Caco-2 (cell line): ENCODE results near the gene MPDU1. TPM values are rescaled to one million over a fixed set of nuclear protein-coding genes. Genes with fewer than 3 reads are reported as not detected.

ENCODE experiments used
- BruUV-seq: library from RNA; stranded (reverse); fragments of 400-500 nt; replicated peaks from 2 replicates; lab custom pipeline; 2021; lab: Mats Ljungman, UMichigan
- CTCF ChIA-PET: fragments of 300-600 bp; sonication (Branson Sonifier 250); formaldehyde crosslinking; loops from one replicate; lab custom pipeline; 2022; ENCODE audit warnings: antibody characterized with exemption; lab: Charles Lee
- POLR2A ChIA-PET: fragments of 300-600 bp; sonication (Branson Sonifier 250); formaldehyde crosslinking; loops from one replicate; lab custom pipeline; 2022; ENCODE audit warnings: antibody characterized with exemption; lab: Charles Lee
- DNase-seq, 2 experiments: peaks; one replicate each; pipeline versions ENCODE4 v3.0.0 to v3.0.0-alpha.2; 2020 to 2022
- H3K27me3 ChIP-seq: replicated peaks from 2 replicates; pipeline ENCODE4 v1.6.0; 2011; ENCODE audit warnings: low read length; ENCODE audit not compliant: control insufficient read depth, insufficient read depth
- H3K36me3 ChIP-seq: 2 replicates; pipeline ENCODE4 v1.5.1; 2011; ENCODE audit warnings: low read length; ENCODE audit not compliant: control insufficient read depth, insufficient read depth
- H3K4me1 ChIP-seq: fragments of 250-450 bp; sonication (Bioruptor Pico); 2 replicates; pipeline ENCODE4 v1.5.1; 2020; ENCODE audit warnings: mild to moderate bottlenecking
- H3K4me3 ChIP-seq: 2 replicates; pipeline ENCODE4 v1.5.1; 2011; ENCODE audit warnings: low read depth, mild to moderate bottlenecking, control low read depth, low read length
- H3K9me3 ChIP-seq: fragments of 250-450 bp; sonication (Bioruptor Pico); 2 replicates; pipeline ENCODE4 v1.5.1; 2020; ENCODE audit warnings: mild to moderate bottlenecking, moderate library complexity
- H3K27ac Mint-ChIP-seq: one replicate; pipeline ENCODE4 v1.8.0; 2022; ENCODE audit warnings: mixed read lengths; ENCODE audit not compliant: unreplicated experiment
- H3K27me3 Mint-ChIP-seq: one replicate; pipeline ENCODE4 v1.8.0; 2022; ENCODE audit warnings: mixed read lengths; ENCODE audit not compliant: insufficient read depth, unreplicated experiment
- H3K36me3 Mint-ChIP-seq: one replicate; pipeline ENCODE4 v1.8.0; 2022; ENCODE audit warnings: mild to moderate bottlenecking, mixed read lengths; ENCODE audit not compliant: insufficient read depth, unreplicated experiment
- H3K4me1 Mint-ChIP-seq: one replicate; pipeline ENCODE4 v1.8.0; 2022; ENCODE audit warnings: low read depth, mixed read lengths; ENCODE audit not compliant: unreplicated experiment
- H3K4me3 Mint-ChIP-seq: one replicate; pipeline ENCODE4 v1.8.0; 2022; ENCODE audit warnings: mild to moderate bottlenecking, moderate library complexity, mixed read lengths; ENCODE audit not compliant: unreplicated experiment
- H3K9me3 Mint-ChIP-seq: one replicate; pipeline ENCODE4 v1.8.0; 2022; ENCODE audit warnings: mixed read lengths; ENCODE audit not compliant: unreplicated experiment
- intact Hi-C: fragments of 100-400 bp; cut with micrococcal nuclease; formaldehyde crosslinking; loops from one replicate; pipeline ENCODE4 v1.10.0; 2022; ENCODE audit not compliant: unreplicated experiment
- total RNA-seq: library from RNA; stranded (reverse); gene quantifications from 2 replicates; pipeline ENCODE4 v1.2.3, GENCODE V29; 2022
- TF ChIP-seq, protein P1 (sequence below), 2 experiments: fragments of 200-600 bp in 1 of 2; IDR thresholded peaks; 1 replicate in 1 of 2; 2 replicates in 1 of 2; pipeline versions ENCODE4 v1.5.1 to v1.8.0; 2011 to 2022; ENCODE audit warnings: antibody characterized with exemption in 1 of 2, control low read depth in 1 of 2, inconsistent platforms in 1 of 2, low read depth in 1 of 2, low read length in 1 of 2, mild to moderate bottlenecking in 1 of 2, moderate library complexity in 1 of 2; ENCODE audit not compliant: insufficient read depth in 1 of 2, severe bottlenecking in 1 of 2, unreplicated experiment in 1 of 2

The MPDU1 gene
- total RNA-seq, 1 experiment from 2014 or later = 44.2 TPM

DNA sequence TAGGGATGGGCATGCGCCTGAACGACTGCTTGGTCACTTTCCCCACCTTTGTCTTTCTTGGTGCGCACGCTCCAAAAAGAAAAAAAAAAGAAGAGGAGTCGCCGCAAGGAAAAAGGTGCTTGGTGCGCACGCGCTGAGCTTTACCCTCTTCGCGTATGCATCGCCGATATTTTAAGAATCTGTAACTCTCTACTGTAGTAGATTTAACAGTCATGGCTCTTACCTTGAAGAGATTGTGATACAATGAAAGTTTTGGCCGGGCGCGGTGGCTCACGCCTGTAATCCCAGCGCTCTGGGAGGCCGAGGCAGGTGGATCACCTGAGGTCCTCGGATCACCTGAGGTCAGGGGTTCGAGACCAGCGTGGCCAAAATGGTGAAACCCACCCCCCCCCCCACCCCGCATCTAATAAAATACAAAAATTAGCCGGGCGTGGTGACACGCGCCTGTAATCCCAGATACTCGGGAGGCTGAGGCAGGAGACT is 31.7 kb downstream of the MPDU1 start:
- BruUV-seq = no TSS peak
- no peaks in the 10 kb centered on the region for H3K9me3 Mint-ChIP-seq
- peak overlapping the region; percentile 67 for H3K27ac Mint-ChIP-seq
- H3K4me1 Mint-ChIP-seq = peaks cover 20% of the 10 kb centered on the region
- Histone ChIP-seq H3K9me3 (no peaks in the 10 kb centered on the region), H3K36me3 (no peaks in the 10 kb centered on the region), H3K27me3 (no peaks in the 10 kb centered on the region), H3K4me3 (peak overlapping the region; percentile 32), H3K4me1 (no peaks in the 10 kb centered on the region)
- H3K36me3 Mint-ChIP-seq = peaks cover 19% of the 10 kb centered on the region
- CTCF ChIA-PET = interaction anchor here (0.6 to 2.3 kb wide), 9 partner anchors 12 to 164 kb away, joined by 3 to 9 read pairs (median 6); partner anchors contain the start of genes ATP1B2, MPDU1, SAT2 and TP53
- DNase-seq = no peak
- POLR2A ChIA-PET = interaction anchor here (0.6 to 2.3 kb wide), 12 partner anchors 12 to 558 kb away, joined by 3 to 17 read pairs (median 4); partner anchors contain the start of genes ATP1B2, MPDU1, NAA38 and SAT2
- intact Hi-C loops = loop anchor here (2.0 to 5.0 kb wide), 2 partner anchors 43 to 222 kb away; no protein-coding TSS in a partner anchor
- no peaks in the 10 kb centered on the region for H3K27me3 Mint-ChIP-seq
- TF ChIP-seq, protein P1, sequence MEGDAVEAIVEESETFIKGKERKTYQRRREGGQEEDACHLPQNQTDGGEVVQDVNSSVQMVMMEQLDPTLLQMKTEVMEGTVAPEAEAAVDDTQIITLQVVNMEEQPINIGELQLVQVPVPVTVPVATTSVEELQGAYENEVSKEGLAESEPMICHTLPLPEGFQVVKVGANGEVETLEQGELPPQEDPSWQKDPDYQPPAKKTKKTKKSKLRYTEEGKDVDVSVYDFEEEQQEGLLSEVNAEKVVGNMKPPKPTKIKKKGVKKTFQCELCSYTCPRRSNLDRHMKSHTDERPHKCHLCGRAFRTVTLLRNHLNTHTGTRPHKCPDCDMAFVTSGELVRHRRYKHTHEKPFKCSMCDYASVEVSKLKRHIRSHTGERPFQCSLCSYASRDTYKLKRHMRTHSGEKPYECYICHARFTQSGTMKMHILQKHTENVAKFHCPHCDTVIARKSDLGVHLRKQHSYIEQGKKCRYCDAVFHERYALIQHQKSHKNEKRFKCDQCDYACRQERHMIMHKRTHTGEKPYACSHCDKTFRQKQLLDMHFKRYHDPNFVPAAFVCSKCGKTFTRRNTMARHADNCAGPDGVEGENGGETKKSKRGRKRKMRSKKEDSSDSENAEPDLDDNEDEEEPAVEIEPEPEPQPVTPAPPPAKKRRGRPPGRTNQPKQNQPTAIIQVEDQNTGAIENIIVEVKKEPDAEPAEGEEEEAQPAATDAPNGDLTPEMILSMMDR (IDR thresholded peaks at IDR 0.05; ENCODE audit: insufficient read depth in 1 of 2, low read depth in 1 of 2, low read length in 1 of 2, severe bottlenecking in 1 of 2, unreplicated experiment in 1 of 2) = no peak
- peak overlapping the region; percentile 98 for H3K4me3 Mint-ChIP-seq

DNA sequence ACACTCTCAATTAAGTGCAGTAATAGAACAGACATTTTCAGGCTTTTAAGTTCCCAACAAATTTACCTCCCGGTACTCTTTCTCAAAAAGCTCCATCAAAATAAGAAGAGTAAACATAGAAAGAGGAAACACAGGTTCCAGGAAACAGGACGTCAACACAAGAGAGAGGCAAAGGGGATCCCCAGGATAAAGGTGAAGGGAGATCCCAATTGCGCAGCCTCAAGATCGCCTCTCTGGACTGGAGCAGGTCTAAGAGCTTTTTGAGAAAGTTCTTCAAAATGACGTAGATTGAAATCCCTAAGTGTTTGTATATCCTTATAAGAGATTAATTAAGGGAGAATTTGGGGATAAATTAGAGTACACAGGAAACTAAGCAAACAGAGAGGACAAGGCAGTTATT is 35.0 kb downstream of the MPDU1 start:
- Histone ChIP-seq H3K27me3 (no peaks in the 10 kb centered on the region), H3K9me3 (no peaks in the 10 kb centered on the region), H3K4me3 (no peak overlapping the region), H3K4me1 (no peaks in the 10 kb centered on the region), H3K36me3 (no peaks in the 10 kb centered on the region)
- ChIA-PET CTCF (no interaction called here), POLR2A (no interaction called here)
- H3K4me1 Mint-ChIP-seq = peaks cover 3% of the 10 kb centered on the region
- DNase-seq = no peak
- BruUV-seq = no TSS peak
- no peak overlapping the region for H3K4me3 Mint-ChIP-seq
- H3K27ac Mint-ChIP-seq = no peak overlapping the region
- intact Hi-C loops = loop anchor here (5.0 kb wide), 1 partner anchor 219 kb away; no protein-coding TSS in a partner anchor
- TF ChIP-seq, protein P1 (IDR thresholded peaks at IDR 0.05; ENCODE audit: insufficient read depth in 1 of 2, low read depth in 1 of 2, low read length in 1 of 2, severe bottlenecking in 1 of 2, unreplicated experiment in 1 of 2) = no peak
- no peaks in the 10 kb centered on the region for H3K9me3 Mint-ChIP-seq
- no peaks in the 10 kb centered on the region for H3K27me3 Mint-ChIP-seq
- H3K36me3 Mint-ChIP-seq = peaks cover 10% of the 10 kb centered on the region

DNA sequence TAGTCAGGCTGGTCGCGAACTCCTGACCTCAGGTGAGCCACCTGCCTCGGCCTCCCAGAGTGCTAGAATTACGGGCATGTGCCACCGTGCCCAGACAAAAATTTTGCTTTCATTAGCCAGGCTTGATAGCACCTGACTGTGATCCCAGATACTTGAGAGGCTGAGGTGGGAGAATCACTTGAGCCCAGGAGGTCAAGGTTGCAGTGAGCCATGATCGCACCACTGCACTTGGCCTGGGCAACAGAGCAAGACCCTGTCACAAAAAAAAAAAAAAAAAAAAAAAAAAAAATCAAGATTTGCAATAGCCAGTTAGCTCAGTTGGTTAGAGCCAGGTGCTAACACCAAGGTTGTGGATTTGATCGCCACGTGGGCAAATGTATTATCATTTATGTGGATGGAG is 37.2 kb downstream of the MPDU1 start:
- TF ChIP-seq, protein P1 (IDR thresholded peaks at IDR 0.05; ENCODE audit: insufficient read depth in 1 of 2, low read depth in 1 of 2, low read length in 1 of 2, severe bottlenecking in 1 of 2, unreplicated experiment in 1 of 2) = no peak
- Histone ChIP-seq H3K9me3 (no peaks in the 10 kb centered on the region), H3K4me3 (no peak overlapping the region), H3K4me1 (no peaks in the 10 kb centered on the region), H3K27me3 (no peaks in the 10 kb centered on the region), H3K36me3 (no peaks in the 10 kb centered on the region)
- Mint-ChIP-seq H3K9me3 (no peaks in the 10 kb centered on the region), H3K27ac (no peak overlapping the region), H3K4me1 (no peaks in the 10 kb centered on the region), H3K36me3 (no peaks in the 10 kb centered on the region), H3K27me3 (no peaks in the 10 kb centered on the region), H3K4me3 (no peak overlapping the region)
- no peak for DNase-seq
- BruUV-seq = no TSS peak
- intact Hi-C loops = no loop called here
- CTCF ChIA-PET = no interaction called here
- POLR2A ChIA-PET = no interaction called here
